ENCODE data around the gene TRPV4.
"Not testable (repeated sequence)": the region's sequence is repeated elsewhere in the genome, so short reads cannot be mapped to it uniquely, and the experiment has no call there.

Gene TRPV4

DNA sequence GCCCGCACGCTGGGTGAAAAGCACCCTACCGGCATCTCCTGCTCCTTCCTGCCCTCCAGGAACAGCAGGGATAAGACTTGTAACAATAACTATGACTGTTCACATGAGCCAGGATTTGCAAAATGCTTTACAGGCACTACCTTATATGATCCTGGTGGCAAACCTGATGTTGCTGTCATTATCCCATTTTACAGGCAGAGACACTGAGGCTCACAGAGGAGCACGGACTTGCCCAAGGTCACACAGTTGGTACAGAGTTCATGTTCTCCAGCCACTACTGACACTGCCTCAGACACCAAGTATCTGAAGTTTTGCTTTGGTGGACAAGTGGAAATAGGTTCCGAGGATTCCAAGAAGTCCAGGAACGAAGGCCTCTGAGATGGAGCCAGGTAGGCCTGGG lies 24.5 kb upstream of the TRPV4 start:
- no peak overlapping the region for H3K27ac ChIP-seq
- TF ChIP-seq, protein P1, sequence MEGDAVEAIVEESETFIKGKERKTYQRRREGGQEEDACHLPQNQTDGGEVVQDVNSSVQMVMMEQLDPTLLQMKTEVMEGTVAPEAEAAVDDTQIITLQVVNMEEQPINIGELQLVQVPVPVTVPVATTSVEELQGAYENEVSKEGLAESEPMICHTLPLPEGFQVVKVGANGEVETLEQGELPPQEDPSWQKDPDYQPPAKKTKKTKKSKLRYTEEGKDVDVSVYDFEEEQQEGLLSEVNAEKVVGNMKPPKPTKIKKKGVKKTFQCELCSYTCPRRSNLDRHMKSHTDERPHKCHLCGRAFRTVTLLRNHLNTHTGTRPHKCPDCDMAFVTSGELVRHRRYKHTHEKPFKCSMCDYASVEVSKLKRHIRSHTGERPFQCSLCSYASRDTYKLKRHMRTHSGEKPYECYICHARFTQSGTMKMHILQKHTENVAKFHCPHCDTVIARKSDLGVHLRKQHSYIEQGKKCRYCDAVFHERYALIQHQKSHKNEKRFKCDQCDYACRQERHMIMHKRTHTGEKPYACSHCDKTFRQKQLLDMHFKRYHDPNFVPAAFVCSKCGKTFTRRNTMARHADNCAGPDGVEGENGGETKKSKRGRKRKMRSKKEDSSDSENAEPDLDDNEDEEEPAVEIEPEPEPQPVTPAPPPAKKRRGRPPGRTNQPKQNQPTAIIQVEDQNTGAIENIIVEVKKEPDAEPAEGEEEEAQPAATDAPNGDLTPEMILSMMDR (conservative IDR thresholded peaks at IDR 0.05): no peak

DNA sequence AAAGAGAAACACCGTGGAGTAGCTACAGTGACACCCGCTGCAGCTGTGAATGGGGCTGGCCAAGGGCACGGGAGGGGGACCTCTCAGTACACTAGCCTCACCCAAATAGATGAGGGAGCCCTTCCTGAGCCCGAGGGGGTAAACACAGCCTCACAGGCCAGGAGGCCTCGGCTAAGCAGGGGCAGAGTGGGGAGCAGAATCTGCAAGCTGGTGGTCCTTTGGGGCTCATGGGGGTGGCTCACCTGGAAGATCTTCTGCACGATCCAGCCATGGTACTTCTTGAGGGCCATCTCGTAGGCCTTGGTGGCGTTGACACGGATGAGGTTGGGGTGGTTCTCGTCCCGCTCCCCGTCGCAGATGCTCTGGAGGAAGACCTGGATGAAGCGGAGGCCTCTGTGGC lies 22.2 kb upstream of the TRPV4 start:
- TF ChIP-seq, protein P1 (conservative IDR thresholded peaks at IDR 0.05): no peak
- H3K27ac ChIP-seq: no peak overlapping the region

DNA sequence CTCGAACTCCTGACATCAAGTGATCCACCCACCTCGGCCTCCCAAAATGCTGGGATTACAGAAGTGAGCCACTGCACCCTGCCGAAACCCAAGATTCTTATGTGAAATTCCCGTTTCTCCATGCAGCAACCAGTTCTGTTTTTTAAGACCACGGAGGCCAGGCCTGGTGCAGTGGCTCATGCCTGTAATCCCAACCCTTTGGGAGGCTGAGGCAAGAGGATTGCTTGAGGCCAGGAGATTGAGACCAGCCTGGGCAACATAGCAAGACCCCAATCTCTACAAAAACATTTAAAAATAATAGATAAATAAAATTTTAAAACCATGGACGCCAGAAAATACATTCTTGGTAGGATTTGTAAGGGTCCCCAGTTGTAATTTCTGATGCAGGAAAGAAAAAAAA lies 17.3 kb upstream of the TRPV4 start:
- H3K27ac ChIP-seq: not testable (repeated sequence)

DNA sequence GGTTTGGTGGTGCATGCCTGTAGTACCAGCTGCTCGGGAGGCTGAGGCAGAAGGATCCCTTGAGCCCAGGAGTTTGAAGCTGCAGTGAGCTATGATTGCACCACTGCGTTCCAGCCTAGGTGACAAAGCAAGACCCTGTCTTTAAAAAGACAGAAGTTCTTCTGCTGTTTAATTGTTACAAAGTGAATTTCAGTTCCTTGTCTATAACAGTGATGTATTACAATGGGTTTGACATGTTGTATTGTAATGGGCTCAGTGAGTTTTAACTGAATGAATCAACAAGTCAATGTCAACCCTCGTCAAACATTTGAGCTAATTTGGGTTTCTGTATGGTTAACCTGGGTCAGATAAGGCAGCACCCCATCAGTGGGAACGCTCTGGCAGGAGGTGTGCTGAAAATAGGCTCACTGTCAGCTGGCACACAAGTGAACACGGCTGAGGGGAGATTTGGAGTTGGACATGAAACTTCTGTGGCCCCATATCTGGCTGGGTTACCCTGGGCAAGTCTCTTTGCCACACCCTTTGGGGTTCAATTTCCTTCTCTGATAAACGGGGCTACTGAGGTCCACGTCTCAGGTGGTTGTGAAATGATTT lies 14.0 kb upstream of the TRPV4 start:
- H3K27ac ChIP-seq: no peak overlapping the region
- TF ChIP-seq, protein P1 (conservative IDR thresholded peaks at IDR 0.05): no peak

- TF ChIP-seq, protein P1 (conservative IDR thresholded peaks at IDR 0.05): no peak
- H3K27ac ChIP-seq: peak overlapping the region; percentile 23; the same call in 1 of the 2 replicates
Observed at GRCh38 chr12:109845824-109846205, 12.6 kb upstream of the TRPV4 start.

DNA sequence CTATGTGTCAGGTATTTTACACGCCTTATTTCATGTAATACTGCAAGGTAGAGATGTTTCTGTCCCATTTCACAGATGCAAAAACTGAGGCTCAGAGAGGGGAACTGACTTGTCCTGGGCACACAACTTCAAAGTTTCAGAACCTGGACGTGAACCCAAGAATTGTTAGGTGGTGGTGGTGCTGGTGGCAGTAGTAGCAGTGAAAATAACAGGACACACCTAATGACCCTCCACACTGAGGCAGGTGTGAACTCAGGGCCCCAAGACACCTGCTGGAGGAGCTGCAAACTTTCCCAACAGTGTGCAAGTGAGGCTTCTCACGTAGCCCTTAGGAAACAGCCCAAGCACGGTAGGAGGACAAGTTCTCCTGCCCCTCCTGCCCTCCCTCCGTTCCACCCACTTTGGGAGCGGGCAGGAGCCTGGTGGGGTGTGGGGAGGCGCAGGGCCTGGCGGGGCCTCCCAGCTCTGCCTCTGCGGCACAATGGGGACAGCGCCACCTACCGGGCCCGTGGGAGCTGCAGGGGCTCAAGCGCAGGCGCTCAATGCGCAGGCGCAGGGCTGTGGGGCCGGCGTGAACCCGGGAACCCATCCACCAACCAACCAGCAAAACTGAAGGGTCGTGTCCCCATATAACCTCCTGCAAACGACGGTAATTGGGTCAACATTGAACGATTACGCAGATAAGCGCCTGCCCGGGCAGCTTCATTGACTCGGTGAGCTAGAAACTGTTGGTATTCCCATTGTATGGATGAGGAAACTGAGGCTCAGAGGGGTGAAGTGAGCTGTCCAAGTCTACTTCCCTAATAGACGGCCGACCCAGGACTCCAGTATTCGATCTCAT lies 12.0 kb upstream of the TRPV4 start:
- H3K27ac ChIP-seq: peak overlapping the region; percentile 23; the same call in 1 of the 2 replicates
- TF ChIP-seq, protein P1 (conservative IDR thresholded peaks at IDR 0.05): peak; percentile 100

GRCh38 chr12:109844091-109844490 lies 10.9 kb upstream of the TRPV4 start:
- TF ChIP-seq, protein P1 (conservative IDR thresholded peaks at IDR 0.05): no peak
- H3K27ac ChIP-seq: no peak overlapping the region

GRCh38 chr12:109842021-109842420 lies 8.8 kb upstream of the TRPV4 start:
- H3K27ac ChIP-seq: no peak overlapping the region
- TF ChIP-seq, protein P1 (conservative IDR thresholded peaks at IDR 0.05): no peak
